Measurements from ENCODE around the gene IP6K2.
"Not testable (repeated sequence)": the region's sequence is repeated elsewhere in the genome, so short reads cannot be mapped to it uniquely, and the experiment has no call there.

Gene IP6K2, protein sequence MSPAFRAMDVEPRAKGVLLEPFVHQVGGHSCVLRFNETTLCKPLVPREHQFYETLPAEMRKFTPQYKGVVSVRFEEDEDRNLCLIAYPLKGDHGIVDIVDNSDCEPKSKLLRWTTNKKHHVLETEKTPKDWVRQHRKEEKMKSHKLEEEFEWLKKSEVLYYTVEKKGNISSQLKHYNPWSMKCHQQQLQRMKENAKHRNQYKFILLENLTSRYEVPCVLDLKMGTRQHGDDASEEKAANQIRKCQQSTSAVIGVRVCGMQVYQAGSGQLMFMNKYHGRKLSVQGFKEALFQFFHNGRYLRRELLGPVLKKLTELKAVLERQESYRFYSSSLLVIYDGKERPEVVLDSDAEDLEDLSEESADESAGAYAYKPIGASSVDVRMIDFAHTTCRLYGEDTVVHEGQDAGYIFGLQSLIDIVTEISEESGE

DNA sequence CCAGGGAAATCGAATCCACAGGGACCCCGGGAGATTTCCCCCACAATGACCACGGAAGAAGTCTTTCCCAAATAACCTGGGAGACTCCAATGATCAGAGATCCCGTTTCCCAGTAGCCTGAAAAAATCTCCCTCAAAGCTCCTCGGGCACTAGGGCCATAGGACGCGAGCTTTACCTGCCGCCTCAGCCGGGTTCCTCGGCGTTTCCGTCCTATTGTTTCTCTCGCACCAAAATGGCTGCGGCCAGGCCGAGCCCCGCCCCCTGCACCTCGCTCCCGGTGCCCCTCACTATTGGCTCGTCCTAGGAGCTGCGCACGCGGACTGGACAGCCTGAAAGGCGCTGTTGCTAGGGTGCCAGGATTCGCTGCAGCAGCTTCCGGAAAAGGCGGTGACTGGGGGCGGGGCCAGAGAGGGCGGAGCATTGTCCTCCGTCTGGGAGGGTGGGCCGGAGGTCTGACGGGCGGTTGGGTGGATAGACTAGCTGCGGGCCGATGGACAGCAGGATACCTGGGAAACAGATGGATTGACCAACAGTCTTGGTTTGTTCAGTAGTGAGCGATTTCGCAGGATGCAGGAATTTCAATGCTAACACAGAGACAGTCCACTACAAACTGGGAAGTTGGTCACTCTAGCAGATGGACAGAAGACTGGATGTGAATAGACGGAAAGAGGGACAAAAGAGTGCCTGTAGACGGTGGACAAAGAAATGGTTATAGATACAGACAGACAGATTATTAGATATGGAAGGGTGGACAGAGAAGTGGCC, at the start of gene IP6K2:
IP6K2 (minus strand) TSS at position 240 of the 765 bp plus-strand sequence. CDS start 21,930 bp downstream, outside the sequence.
- DNase-seq, result peak; percentile 93 to 98

- peak; percentile 3 to 53 for DNase-seq
These were observed 48.4 kb upstream of the IP6K2 start for GRCh38 chr3:48765376-48765775.

- no peak for DNase-seq
These were observed 45.8 kb upstream of the IP6K2 start for GRCh38 chr3:48762816-48763215.

DNA sequence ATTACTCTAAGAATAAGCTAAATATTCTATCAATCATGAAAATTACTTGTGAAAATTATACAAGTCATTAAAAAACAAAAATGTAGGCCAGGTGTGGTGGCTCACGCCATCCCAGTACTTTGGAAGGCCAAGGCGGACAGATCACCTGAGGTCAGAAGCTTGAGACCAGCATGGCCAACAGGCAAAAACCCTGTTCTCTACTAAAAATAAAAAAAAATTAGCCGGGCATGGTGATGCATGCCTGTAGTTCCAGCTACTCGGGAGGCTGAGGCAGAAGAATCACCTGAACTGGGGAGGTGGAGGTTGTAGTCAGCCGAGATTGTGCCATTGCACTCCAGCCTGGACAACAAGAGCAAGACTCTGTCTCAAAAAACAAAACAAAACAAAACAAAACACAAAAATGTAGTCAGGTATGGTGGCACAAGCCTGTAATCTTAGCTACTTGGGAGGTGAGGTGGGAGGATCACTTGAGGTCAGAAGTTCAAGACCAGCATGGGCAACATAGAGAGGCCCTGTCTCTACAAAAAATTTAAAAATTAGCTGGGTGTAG, 43.0 kb upstream of the IP6K2 start:
- not testable (repeated sequence) for DNase-seq

DNA sequence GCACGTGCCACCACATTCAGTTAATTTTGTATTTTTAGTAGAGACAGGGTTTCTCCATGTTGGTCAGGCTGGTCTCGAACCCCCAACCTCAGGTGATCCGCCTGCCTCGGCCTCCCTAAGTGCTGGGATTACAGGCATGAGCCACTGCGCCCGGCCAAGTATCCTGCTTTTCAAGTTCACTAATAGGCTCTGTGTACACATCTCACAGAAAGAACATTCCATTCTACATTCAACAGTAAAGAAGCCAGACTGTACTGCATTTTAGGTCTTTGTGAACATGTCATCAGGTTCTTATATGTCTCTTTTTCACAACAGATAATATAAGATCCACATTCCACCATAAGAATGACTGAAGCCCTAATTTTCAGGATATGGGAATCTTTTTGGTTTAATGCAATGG, 42.5 kb upstream of the IP6K2 start:
- not testable (repeated sequence) for DNase-seq

GRCh38 chr3:48759071-48759470, 42.0 kb upstream of the IP6K2 start:
- DNase-seq, result no peak

DNA sequence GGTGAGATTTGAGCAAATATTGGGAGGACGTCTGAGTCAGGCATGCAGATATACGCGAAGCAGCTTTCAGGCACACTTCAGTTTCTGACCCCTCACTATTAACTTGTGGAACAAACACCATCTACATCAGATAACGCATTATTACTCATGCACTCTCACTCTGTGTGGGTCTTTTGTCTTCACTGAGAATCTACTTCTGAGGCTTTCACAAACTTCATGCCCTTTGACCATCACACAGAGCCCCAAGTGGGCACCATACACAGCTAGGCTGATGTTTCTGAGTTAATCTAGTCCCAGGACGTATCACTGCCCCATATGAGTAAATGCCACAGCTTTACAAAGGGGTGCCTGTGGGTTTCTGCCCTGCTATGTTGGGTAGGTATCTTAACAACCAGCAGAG, 39.6 kb upstream of the IP6K2 start:
- no peak for DNase-seq

GRCh38 chr3:48750856-48751255, 33.8 kb upstream of the IP6K2 start:
- DNase-seq, result no peak

GRCh38 chr3:48748754-48749153, 31.7 kb upstream of the IP6K2 start:
- no peak for DNase-seq

GRCh38 chr3:48747706-48748105, 30.7 kb upstream of the IP6K2 start:
- no peak for DNase-seq

GRCh38 chr3:48747015-48747615, 30.1 kb upstream of the IP6K2 start:
- no peak for DNase-seq

GRCh38 chr3:48743773-48744172, 26.8 kb upstream of the IP6K2 start:
- DNase-seq, result no peak

DNA sequence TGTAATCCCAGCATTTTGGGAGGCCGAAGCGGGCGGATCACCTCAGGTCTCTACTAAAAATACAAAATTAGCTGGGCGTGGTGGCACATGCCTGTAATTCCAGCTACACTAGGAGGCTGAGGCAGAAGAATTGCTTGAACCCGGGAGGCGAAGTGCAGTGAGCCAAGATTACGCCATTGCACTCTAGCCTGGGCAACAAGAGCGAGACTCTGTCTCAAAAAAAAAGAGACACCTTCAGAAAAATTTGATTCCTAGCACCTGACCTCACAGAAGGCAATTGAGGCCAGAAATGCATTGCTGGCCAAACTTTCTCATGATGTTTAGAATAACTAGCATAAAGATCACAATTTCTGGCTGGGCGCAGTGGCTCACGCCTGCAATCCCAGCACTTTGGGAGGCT, 24.2 kb upstream of the IP6K2 start:
- DNase-seq, result not testable (repeated sequence)

DNA sequence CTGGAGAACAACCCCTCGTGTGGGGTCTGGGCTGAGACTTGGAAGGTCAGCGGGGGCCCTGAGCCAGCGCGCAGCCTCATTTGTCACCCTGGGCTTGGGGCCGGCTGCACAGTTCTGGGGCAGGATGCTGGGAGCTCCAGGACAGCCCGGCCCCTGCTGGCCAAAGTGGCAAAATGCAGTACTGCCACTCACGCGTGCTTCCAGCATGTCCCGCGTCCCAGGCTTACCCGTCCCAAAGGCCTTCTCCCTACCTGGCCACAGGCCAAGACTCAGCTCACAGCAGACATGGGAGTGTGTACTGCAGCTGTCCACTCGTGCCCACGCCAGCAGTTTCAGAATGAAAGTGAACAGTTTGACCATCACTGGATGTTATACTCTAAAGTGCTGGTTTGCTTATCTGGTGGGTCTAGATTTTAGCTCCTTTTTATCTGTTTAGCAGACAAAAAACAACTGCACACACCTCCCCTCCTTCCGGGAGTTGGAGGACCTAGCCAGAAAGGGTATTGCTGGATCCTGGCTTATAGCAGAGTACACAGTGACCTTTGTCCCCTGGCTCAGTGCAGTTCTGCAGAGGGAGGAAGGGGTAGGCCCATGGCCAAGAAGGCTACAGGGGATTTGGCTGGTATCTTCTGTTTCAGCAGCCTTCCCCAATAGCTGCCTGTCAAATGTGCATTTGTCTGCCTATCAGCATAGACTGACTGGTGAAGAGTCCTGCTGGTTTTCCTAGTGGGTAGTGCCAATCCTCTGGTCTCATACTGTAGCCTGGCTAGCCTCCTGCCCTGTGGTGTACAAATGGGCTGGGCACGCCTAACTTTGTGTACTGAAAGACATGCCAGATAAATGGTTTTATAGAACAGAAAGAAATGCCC, 23.2 kb upstream of the IP6K2 start:
- DNase-seq, result peak in 1 of 2 experiments; percentile 30

- no peak for DNase-seq
These were observed 22.6 kb upstream of the IP6K2 start for GRCh38 chr3:48739617-48739954.

- no peak for DNase-seq
These were observed 22.1 kb upstream of the IP6K2 start for GRCh38 chr3:48738926-48739616.

- no peak for DNase-seq
These were observed 21.1 kb upstream of the IP6K2 start for GRCh38 chr3:48738144-48738536.

- peak; percentile 66 to 80 for DNase-seq
These were observed 18.2 kb upstream of the IP6K2 start for GRCh38 chr3:48735075-48735767.

- not testable (repeated sequence) for DNase-seq
These were observed 17.5 kb upstream of the IP6K2 start for GRCh38 chr3:48734541-48734940.

DNA sequence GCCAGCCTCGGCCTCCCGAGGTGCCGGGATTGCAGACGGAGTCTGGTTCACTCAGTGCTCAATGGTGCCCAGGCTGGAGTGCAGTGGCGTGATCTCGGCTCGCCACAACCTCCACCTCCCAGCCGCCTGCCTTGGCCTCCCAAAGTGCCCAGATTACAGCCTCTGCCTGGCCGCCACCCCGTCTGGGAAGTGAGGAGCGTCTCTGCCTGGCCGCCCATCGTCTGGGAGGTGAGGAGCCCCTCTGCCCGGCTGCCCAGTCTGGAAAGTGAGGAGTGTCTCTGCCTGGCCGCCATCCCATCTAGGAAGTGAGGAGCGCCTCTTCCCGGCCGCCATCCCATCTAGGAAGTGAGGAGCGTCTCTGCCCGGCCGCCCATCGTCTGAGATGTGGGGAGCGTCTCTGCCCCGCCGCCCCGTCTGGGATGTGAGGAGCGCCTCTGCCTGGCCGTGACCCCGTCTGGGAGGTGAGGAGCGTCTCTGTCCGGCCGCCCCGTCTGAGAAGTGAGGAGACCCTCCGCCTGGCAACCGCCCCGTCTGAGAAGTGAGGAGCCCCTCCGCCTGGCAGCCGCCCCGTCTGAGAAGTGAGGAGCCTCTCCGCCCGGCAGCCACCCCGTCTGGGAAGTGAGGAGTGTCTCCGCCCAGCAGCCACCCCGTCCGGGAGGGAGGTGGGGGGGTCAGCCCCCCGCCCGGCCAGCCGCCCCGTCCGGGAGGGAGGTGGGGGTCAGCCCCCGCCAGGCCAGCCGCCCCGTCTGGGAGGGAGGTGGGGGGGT, 16.9 kb upstream of the IP6K2 start:
- DNase-seq, result not testable (repeated sequence)
